ENCODE results near the gene DACH2.

The DACH2 gene

DNA sequence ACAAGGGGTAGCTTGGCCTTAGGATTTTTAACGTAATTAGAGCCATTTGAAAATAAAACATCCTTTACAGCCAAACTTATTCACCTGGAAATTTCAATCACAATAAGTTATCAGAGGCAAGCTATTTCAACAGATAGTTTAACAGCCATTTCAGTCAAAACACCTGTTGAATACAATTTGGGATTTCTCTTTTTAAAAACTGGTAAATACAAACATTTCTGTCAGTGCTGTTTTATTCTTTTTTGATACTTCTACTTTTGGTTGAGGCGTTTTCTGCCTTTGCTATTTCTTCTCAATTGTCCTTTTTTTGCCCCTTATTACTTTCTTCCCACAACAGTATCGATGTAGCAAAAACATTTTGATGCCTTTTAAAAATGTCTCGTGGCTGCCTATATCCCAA, 2.1 kb upstream of the DACH2 start (continued):
- TF ChIP-seq, protein P1, sequence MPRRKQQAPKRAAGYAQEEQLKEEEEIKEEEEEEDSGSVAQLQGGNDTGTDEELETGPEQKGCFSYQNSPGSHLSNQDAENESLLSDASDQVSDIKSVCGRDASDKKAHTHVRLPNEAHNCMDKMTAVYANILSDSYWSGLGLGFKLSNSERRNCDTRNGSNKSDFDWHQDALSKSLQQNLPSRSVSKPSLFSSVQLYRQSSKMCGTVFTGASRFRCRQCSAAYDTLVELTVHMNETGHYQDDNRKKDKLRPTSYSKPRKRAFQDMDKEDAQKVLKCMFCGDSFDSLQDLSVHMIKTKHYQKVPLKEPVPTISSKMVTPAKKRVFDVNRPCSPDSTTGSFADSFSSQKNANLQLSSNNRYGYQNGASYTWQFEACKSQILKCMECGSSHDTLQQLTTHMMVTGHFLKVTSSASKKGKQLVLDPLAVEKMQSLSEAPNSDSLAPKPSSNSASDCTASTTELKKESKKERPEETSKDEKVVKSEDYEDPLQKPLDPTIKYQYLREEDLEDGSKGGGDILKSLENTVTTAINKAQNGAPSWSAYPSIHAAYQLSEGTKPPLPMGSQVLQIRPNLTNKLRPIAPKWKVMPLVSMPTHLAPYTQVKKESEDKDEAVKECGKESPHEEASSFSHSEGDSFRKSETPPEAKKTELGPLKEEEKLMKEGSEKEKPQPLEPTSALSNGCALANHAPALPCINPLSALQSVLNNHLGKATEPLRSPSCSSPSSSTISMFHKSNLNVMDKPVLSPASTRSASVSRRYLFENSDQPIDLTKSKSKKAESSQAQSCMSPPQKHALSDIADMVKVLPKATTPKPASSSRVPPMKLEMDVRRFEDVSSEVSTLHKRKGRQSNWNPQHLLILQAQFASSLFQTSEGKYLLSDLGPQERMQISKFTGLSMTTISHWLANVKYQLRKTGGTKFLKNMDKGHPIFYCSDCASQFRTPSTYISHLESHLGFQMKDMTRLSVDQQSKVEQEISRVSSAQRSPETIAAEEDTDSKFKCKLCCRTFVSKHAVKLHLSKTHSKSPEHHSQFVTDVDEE (CRISPR knock-in tag; IDR thresholded peaks at IDR 0.05): no peak
- TF ChIP-seq GLIS3 (CRISPR knock-in tag; IDR thresholded peaks at IDR 0.05): no peak

DNA sequence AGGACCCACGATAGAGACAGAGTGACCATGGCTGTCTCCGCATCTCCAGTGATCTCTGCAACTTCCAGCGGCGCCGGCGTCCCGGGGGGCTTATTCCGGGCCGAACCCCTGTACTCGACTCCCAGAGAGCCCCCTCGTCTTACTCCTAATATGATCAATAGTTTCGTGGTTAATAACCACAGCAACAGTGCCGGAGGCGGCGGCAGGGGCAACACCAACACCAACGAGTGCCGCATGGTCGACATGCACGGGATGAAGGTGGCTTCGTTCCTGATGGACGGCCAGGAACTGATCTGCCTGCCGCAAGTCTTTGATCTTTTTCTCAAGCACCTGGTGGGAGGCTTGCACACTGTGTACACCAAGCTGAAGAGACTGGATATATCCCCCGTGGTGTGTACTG, 343 bp downstream of the DACH2 start:
- peak; percentile 15 for ATAC-seq
- TF ChIP-seq OSR1 (CRISPR knock-in tag; IDR thresholded peaks at IDR 0.05) (no peak), ISL1 (CRISPR knock-in tag; IDR thresholded peaks at IDR 0.05) (no peak), TCF4 (CRISPR knock-in tag; IDR thresholded peaks at IDR 0.05; ENCODE audit: borderline replicate concordance) (no peak), SNAI2 (CRISPR knock-in tag; IDR thresholded peaks at IDR 0.05) (no peak), ZNF8 (CRISPR knock-in tag; IDR thresholded peaks at IDR 0.05) (no peak), TOX (CRISPR knock-in tag; IDR thresholded peaks at IDR 0.05; ENCODE audit: borderline replicate concordance) (no peak), ZNF70 (CRISPR knock-in tag; IDR thresholded peaks at IDR 0.05) (no peak), RARB (CRISPR knock-in tag; IDR thresholded peaks at IDR 0.05) (no peak)
- TF ChIP-seq, protein P2, sequence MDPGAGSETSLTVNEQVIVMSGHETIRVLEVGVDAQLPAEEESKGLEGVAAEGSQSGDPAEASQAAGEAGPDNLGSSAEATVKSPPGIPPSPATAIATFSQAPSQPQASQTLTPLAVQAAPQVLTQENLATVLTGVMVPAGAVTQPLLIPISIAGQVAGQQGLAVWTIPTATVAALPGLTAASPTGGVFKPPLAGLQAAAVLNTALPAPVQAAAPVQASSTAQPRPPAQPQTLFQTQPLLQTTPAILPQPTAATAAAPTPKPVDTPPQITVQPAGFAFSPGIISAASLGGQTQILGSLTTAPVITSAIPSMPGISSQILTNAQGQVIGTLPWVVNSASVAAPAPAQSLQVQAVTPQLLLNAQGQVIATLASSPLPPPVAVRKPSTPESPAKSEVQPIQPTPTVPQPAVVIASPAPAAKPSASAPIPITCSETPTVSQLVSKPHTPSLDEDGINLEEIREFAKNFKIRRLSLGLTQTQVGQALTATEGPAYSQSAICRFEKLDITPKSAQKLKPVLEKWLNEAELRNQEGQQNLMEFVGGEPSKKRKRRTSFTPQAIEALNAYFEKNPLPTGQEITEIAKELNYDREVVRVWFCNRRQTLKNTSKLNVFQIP (CRISPR knock-in tag; IDR thresholded peaks at IDR 0.05; ENCODE audit: borderline replicate concordance, low read depth): no peak
- TF ChIP-seq, protein P3, sequence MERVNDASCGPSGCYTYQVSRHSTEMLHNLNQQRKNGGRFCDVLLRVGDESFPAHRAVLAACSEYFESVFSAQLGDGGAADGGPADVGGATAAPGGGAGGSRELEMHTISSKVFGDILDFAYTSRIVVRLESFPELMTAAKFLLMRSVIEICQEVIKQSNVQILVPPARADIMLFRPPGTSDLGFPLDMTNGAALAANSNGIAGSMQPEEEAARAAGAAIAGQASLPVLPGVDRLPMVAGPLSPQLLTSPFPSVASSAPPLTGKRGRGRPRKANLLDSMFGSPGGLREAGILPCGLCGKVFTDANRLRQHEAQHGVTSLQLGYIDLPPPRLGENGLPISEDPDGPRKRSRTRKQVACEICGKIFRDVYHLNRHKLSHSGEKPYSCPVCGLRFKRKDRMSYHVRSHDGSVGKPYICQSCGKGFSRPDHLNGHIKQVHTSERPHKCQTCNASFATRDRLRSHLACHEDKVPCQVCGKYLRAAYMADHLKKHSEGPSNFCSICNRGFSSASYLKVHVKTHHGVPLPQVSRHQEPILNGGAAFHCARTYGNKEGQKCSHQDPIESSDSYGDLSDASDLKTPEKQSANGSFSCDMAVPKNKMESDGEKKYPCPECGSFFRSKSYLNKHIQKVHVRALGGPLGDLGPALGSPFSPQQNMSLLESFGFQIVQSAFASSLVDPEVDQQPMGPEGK (CRISPR knock-in tag; IDR thresholded peaks at IDR 0.05; ENCODE audit: borderline replicate concordance): no peak
- TF ChIP-seq, protein P4, sequence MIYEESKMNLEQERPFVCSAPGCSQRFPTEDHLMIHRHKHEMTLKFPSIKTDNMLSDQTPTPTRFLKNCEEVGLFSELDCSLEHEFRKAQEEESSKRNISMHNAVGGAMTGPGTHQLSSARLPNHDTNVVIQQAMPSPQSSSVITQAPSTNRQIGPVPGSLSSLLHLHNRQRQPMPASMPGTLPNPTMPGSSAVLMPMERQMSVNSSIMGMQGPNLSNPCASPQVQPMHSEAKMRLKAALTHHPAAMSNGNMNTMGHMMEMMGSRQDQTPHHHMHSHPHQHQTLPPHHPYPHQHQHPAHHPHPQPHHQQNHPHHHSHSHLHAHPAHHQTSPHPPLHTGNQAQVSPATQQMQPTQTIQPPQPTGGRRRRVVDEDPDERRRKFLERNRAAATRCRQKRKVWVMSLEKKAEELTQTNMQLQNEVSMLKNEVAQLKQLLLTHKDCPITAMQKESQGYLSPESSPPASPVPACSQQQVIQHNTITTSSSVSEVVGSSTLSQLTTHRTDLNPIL (CRISPR knock-in tag; IDR thresholded peaks at IDR 0.05; ENCODE audit: low read depth): no peak

DNA sequence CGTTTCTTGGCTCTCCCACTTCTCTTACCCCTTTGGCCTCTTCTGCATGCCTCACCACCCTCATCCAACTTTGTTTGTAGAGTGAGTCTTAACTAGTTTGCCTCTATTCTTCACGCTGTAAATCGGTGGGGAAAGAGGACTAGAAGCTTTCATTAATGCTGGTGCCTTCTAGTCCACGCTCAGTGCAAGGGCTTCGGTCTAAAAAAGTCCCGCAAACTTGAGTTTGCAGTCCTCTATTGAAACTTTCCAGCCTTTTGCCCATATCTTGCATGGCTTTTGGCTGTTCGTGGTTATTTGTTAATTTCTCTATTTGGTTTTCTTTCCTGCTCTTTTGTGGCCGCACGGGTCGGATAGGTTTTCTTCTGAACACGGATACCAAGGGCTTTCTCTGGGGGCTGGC, 868 bp downstream of the DACH2 start:
- TF ChIP-seq ZNF70 (CRISPR knock-in tag; IDR thresholded peaks at IDR 0.05) (no peak), OSR1 (CRISPR knock-in tag; IDR thresholded peaks at IDR 0.05) (no peak)
- no peak for ATAC-seq

DNA sequence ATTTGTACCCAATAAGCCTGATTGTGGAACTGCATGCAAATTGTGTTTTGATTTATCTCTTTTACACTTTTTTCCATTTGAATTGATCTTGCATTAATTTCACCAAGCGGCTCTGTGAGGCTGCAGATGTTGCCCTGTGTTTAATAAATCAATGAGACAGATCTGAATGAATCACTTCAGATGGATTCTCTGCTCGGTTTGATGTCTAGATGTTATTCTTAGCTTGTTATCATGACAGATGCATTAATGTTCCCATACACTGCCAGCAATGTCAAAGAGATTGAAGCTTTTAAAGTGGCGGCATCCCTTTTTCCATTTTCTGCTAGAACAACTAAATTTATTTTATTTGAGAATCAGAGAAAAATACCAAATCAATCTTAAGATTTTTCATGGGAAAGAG, 6.3 kb downstream of the DACH2 start:
- ATAC-seq: no peak
- TF ChIP-seq OSR1 (CRISPR knock-in tag; IDR thresholded peaks at IDR 0.05) (no peak), ZNF8 (CRISPR knock-in tag; IDR thresholded peaks at IDR 0.05) (no peak), TCF4 (CRISPR knock-in tag; IDR thresholded peaks at IDR 0.05; ENCODE audit: borderline replicate concordance) (no peak), ISL1 (CRISPR knock-in tag; IDR thresholded peaks at IDR 0.05) (no peak), SNAI2 (CRISPR knock-in tag; IDR thresholded peaks at IDR 0.05) (no peak), ESRRG (CRISPR knock-in tag; IDR thresholded peaks at IDR 0.05) (no peak), ARNTL (CRISPR knock-in tag; IDR thresholded peaks at IDR 0.05; ENCODE audit: borderline replicate concordance, low read depth) (no peak), TOX (CRISPR knock-in tag; IDR thresholded peaks at IDR 0.05; ENCODE audit: borderline replicate concordance) (no peak), ZNF565 (CRISPR knock-in tag; conservative IDR thresholded peaks at IDR 0.05; ENCODE audit: low read depth) (no peak), GLIS3 (CRISPR knock-in tag; IDR thresholded peaks at IDR 0.05) (no peak), BACH2 (CRISPR knock-in tag; IDR thresholded peaks at IDR 0.05; ENCODE audit: borderline replicate concordance) (no peak), PPARA (CRISPR knock-in tag; IDR thresholded peaks at IDR 0.05; ENCODE audit: borderline replicate concordance) (no peak)
- TF ChIP-seq, protein P1 (CRISPR knock-in tag; IDR thresholded peaks at IDR 0.05): no peak
- TF ChIP-seq, protein P2 (CRISPR knock-in tag; IDR thresholded peaks at IDR 0.05; ENCODE audit: borderline replicate concordance, low read depth): no peak
- TF ChIP-seq, protein P5, sequence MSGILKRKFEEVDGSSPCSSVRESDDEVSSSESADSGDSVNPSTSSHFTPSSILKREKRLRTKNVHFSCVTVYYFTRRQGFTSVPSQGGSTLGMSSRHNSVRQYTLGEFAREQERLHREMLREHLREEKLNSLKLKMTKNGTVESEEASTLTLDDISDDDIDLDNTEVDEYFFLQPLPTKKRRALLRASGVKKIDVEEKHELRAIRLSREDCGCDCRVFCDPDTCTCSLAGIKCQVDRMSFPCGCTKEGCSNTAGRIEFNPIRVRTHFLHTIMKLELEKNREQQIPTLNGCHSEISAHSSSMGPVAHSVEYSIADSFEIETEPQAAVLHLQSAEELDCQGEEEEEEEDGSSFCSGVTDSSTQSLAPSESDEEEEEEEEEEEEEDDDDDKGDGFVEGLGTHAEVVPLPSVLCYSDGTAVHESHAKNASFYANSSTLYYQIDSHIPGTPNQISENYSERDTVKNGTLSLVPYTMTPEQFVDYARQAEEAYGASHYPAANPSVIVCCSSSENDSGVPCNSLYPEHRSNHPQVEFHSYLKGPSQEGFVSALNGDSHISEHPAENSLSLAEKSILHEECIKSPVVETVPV (CRISPR knock-in tag; IDR thresholded peaks at IDR 0.05): no peak
- TF ChIP-seq, protein P3 (CRISPR knock-in tag; IDR thresholded peaks at IDR 0.05; ENCODE audit: borderline replicate concordance): no peak
